Omental fat pad (tissue), 4 donors: Measurements from ENCODE around the gene SAFB. TPM values are rescaled to one million over a fixed set of nuclear protein-coding genes. Genes with fewer than 3 reads are reported as not detected.

Experiments used
- ATAC-seq: fragments of 150-250 bp; one replicate; pipeline ENCODE4 v1.9.1; 2016; ENCODE audit warnings: mild to moderate bottlenecking, moderate library complexity; ENCODE audit not compliant: low FRiP score
- DNase-seq: peaks from one replicate; pipeline ENCODE4 v3.0.0-alpha.2; 2019; ENCODE audit warnings: low spot score
- total RNA-seq, 4 donors: library from RNA; depleted of rRNA; stranded (reverse); fragments of >200 nt; gene quantifications; one replicate each; pipeline ENCODE4 v1.1.0, GENCODE V29; 2016
- TF ChIP-seq, protein P1 (sequence below), 3 donors: fragments of 450-650 bp; IDR thresholded peaks; one replicate each; pipeline ENCODE4 v1.5.1; 2016 to 2017; ENCODE audit warnings: antibody characterized with exemption in 3 of 3, mild to moderate bottlenecking in 3 of 3, moderate library complexity in 2 of 3

Gene SAFB
- total RNA-seq, 4 donors from 2014 or later = 56.7 to 139 (median 86.9) TPM

DNA sequence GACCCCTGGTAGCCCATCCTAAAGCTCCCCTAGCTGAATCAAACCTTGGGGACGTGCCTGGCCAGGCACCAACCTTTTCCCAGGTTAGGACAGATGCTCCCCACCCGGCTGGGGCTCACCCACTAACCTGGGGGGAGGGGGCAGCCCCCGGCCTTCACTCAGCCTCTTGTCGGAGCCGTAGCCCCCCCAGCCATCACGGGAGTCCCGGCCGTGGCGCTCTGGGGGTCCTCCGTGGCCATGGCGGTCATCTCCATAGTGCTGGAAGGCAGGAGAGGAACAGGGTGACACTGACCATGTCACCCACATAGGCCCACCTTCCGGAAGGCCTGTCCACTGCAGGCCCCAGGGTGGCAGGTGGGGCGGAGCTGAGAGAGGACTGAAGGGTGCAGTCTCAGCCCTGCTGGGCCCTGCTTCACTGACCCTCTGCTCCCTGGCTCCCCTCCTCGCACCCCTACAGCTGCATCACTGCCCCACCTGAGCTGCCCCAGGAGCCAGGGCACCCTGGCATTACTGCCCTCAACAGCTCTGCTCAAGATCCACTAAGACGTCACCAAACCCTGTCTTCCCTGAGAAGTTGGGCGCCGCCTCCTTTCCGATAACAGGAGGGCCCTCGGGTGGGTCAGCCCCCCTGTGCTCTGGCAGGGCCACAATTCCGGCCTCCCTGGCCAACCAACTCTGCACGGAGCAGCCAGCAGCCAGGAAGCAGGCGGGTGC, 32.6 kb upstream of the SAFB start:
- DNase-seq (no peak), ATAC-seq (no peak)
- TF ChIP-seq, protein P1, sequence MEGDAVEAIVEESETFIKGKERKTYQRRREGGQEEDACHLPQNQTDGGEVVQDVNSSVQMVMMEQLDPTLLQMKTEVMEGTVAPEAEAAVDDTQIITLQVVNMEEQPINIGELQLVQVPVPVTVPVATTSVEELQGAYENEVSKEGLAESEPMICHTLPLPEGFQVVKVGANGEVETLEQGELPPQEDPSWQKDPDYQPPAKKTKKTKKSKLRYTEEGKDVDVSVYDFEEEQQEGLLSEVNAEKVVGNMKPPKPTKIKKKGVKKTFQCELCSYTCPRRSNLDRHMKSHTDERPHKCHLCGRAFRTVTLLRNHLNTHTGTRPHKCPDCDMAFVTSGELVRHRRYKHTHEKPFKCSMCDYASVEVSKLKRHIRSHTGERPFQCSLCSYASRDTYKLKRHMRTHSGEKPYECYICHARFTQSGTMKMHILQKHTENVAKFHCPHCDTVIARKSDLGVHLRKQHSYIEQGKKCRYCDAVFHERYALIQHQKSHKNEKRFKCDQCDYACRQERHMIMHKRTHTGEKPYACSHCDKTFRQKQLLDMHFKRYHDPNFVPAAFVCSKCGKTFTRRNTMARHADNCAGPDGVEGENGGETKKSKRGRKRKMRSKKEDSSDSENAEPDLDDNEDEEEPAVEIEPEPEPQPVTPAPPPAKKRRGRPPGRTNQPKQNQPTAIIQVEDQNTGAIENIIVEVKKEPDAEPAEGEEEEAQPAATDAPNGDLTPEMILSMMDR (IDR thresholded peaks at IDR 0.05) = no peak

DNA sequence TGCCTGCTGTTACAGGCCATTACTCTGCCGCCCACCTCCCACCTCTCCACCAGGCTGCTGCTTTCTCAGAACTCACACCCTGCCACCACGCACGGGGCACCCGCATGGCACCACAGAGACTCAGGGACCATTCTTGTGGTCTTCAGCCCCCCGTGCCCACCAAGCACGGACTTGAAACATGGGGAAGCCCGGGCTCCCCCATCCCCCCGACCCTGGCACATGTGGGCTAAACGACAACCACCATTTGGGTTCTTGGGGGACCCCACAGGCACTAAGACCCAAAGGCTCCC, 32.1 kb upstream of the SAFB start:
- ATAC-seq (no peak), DNase-seq (no peak)
- TF ChIP-seq, protein P1 (IDR thresholded peaks at IDR 0.05) = no peak

GRCh38 chr19:5591476-5591875, 31.4 kb upstream of the SAFB start:
- no peak for DNase-seq
- TF ChIP-seq, protein P1 (IDR thresholded peaks at IDR 0.05) = no peak
- ATAC-seq = no peak

DNA sequence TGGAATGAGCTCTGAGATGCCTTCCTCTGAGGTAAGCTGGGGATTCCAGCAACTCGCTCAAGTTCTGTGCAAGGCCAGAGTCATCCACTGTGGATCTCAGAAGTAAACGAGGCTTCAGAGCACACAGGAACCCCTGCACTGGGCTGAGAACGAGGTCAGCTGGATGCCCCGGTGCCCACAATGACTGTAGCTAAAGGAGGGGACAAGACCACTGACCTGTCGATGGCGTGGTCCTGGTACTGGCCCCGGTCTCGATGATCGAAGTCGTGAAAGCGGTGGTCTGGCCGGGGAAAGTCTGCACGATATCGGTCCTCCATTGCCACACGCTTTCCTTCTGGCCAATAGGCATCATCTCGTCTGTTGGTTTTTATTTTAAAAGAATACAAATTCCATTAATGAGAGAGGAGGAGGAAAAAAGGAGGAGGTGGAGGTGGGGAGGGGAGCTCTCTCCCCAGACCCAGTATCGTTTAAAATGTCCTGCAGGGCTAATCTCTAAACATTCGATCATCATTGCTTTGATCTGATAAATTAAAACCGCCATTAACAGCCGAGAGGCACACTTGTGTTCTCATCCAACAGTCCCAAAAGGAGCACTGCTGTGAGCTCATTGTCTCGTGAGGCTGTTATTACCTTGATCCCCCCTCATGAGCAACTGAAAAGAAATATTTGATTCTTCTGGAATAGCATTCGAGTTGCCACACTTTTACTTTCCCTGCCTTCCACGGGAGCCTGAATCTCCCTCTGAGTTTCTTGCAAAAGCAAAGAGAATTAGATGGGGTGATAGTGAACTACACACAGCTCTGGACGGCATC, 30.1 kb upstream of the SAFB start:
- DNase-seq = no peak
- no peak for ATAC-seq
- TF ChIP-seq, protein P1 (IDR thresholded peaks at IDR 0.05) = no peak

- TF ChIP-seq, protein P1 (IDR thresholded peaks at IDR 0.05) = no peak
- no peak for ATAC-seq
- no peak for DNase-seq
Measured at GRCh38 chr19:5593343-5594255, 29.3 kb upstream of the SAFB start.

DNA sequence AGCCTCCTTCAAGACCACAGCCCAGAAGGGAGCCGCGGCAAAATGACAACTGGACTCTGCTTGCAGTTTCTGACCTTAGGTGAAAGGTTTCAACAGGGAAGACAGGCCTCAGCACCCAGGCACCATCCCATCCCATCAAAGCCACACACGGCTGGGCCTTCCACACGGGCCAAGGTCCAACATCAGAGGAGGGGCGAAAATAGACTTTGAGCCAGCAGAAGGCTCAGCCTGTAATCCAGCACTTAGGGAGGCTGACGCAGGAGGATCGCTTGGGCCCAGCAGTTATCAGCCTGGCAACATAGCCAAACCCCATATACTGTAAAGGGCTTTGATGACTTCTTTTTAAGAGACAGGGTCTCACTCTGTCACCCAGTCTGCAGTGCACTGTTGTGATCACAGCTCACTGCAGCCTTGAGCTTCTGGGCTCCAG, 28.3 kb upstream of the SAFB start:
- no peak for DNase-seq
- TF ChIP-seq, protein P1 (IDR thresholded peaks at IDR 0.05) = no peak
- ATAC-seq = no peak
